CD4-positive, alpha-beta T cell treated with Interferon gamma for 1 hour (primary cell): ENCODE results near the gene SSU72.
A peak's percentile ranks its signal among the peaks of the same experiment; 100 is the strongest.
"Not testable (repeated sequence)": the region's sequence is repeated elsewhere in the genome, so short reads cannot be mapped to it uniquely, and the experiment has no call there.

Source experiments
- DNase-seq: peaks from one replicate; pipeline ENCODE4 v3.0.0-alpha.2; 2020

Gene SSU72

DNA sequence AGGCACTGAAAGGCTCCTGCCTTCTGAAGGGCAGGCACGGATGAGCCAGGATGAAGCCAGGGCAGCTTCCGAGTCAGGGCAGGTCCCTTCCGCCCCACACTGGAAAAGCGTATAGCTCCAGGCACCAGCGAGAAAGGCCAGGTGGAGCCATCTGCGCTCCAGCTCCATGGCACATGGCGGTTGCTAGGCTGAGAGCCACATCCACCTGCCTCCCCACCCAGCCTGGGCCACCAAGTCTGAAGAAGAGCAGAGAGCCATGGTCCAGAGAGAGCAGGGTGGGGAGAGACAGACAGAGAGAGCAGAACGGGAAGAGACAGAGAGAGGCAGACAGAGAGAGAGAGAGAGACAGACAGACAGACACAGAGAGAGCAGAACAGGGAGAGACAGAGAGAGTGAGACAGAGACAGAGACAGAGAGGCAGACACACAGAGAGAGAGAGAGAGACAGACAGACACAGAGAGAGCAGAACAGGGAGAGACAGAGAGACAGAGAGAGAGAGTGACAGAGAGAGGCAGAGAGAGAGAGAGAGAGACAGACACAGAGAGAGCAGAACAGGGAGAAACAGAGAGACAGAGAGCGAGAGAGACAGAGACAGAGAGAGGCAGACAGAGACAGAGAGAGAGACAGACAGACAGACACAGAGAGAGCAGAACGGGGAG is 20.1 kb upstream of the SSU72 start:
- no peak for DNase-seq

- DNase-seq, result no peak
Observed at GRCh38 chr1:1593834-1594601, 19.4 kb upstream of the SSU72 start.

GRCh38 chr1:1591452-1591851 is 16.8 kb upstream of the SSU72 start:
- DNase-seq, result no peak

- DNase-seq, result no peak
Observed at GRCh38 chr1:1583347-1584010, 8.8 kb upstream of the SSU72 start.

DNA sequence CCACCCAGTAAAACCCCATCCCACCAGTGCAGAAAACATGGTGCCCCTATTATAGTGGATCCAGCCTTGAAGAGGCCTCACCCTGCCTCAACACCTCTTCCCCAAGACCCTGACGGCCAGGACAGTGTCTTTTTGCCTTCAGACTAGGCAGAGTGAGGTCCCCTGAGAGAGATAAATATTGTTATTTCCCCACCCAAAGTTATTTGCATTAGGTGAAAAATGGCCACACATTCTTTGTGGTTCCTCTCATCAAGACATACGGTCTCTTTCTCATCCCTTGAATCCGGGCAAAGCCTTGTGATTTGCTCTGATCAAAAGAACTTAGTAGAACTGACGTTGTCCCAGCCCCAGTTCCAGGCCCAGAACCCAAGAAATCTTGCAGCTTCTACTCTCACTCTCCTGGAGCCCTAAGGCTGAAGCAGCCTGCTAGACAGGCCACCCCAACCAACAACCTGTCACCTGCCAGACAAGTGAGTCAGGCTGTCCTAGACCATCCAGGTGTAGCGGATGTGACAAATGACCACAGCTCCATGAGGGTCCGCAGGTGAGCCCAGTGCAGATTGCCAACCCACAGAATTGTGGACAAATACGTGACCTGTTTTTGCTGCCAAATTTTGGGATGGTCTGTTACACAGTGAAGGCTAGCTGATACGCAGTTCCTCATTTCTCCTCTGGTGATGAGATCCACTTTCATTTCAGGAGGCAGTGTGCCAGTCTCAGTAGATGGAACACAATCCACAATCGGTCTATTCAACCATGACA is 8.1 kb upstream of the SSU72 start:
- DNase-seq, result no peak

DNA sequence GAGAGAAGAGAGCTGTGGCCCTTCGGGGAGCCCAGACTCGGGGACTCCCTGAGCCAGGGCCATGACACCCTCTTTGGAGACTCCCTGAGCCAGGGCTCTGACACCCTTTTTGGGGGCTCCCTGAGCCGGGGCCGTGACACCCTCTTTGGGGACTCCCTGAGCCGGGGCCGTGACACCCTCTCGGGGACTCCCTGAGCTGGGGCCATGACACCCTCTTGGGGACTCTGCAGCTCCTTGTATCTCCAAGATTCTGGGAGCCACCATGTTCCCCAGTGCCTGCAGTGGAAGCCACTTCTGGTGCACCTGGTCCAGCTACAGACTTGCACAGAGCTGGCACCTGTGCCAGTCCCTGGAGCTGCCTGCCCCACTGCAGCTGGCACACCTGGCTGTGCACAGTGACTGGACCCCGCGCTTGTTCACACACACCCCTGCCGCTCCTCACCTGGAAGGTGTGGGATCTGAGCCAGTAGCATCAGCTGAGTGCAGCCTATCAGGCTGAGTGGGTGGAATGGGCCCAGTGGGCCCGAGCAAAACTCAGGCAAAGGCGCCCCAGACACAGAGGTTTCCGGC is 3.8 kb upstream of the SSU72 start:
- DNase-seq, result no peak

DNA sequence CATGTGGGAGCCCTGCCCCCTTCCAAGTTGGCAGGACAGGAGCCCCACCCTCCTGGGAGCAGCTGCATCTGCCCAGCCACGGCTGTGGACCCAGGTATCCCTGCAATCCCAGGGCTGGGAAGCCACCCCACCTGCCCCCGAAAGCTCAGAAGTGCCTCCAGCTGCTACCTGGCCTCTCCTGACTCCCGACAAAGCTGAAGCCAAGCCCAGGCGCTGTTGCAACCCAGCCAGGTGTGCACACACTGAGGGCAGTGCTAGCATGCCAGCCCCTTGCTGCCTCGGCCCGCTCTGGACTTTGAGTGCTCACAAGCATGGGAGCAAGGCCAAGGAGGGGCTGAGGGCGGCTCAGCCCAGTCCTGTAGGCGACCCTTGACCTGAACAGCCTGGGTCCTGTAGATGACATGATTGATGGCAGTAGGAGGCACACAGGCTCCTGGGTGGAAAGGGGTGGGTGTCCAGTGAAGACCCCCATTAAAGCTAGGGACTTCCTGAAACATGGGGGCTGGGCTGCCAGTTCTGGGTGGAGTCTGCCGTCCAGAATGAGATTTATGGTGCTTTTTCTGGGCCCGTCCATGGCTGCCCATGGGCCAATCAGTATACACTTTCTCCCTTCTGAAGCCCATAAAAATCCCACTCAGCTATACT is 2.8 kb upstream of the SSU72 start:
- no peak for DNase-seq

GRCh38 chr1:1573843-1574720 is 581 bp downstream of the SSU72 start:
- peak; percentile 76 for DNase-seq

- no peak for DNase-seq
Observed at GRCh38 chr1:1569341-1569740, 5.3 kb downstream of the SSU72 start.

DNA sequence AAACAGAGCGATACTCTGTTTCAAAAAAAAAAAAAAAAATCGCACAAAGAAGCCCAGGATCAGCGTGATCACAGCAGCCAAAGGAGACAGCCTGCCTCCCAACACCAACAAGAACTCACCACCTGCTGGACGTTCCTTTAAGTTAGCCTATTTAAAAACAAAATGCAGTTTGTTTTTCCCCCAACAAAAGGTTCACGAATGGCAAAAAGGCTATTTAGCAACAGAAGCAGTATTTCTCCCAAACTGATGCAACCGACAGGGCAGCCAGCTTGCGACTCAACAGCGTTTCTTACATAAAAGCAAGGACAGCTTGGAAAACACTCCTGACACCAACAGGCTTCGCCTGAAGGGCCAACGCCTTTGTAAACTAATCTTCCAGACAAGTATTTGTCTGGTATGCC is 6.8 kb downstream of the SSU72 start:
- DNase-seq, result no peak

DNA sequence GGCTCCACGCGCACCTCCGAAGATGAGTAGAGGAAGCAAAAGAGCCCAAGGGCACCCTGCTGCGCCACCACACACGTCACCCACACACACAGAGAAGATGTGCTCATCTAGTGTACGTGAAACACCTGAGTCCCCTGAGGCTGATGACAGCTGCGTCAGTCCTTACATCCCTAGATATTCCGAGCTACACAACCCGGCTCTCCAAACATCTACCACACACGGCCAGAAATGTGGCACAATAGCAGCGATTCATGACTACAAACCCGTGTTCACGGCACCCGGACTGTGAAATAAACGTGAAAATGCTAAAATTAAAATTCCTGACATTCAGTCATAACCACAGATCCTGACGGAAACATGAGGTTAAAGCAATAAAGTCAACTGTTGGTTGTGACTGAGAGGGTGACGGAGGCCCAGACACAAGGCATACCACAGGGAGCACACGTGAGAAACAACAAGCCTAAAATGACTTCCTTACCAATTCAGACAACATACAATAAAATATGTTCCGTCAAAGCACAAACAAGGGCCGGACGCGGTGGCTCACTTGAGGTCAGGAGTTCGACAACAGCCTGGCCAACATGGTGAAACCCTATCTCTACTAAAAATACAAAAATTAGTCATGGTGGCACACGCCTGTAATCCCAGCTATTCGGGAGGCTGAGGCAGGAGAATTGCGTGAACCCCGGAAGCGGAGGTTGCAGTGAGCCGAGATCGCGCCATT is 7.3 kb downstream of the SSU72 start:
- DNase-seq, result no peak

GRCh38 chr1:1565340-1565739 is 9.3 kb downstream of the SSU72 start:
- no peak for DNase-seq

GRCh38 chr1:1564268-1564667 is 10.4 kb downstream of the SSU72 start:
- DNase-seq, result no peak

DNA sequence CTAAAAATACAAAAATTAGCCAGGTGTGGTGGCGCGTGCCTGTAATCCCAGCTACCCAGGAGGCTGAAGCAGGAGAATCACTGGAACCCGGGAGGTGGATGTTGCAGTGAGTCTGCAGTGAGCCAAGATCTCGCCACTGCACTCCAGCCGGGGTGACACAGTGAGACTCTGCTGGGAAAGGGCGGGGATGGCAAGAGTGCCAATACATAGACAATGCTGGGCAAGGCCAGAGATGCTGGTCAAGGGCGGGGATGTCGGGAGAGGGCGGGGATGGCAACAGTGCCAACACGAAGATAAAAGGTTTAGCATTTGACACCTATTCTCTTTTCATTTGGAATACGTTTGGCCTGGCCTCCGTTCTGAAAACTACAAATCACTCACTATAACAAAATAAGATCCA is 11.0 kb downstream of the SSU72 start:
- no peak for DNase-seq

GRCh38 chr1:1562556-1563195 is 12.0 kb downstream of the SSU72 start:
- DNase-seq, result no peak

DNA sequence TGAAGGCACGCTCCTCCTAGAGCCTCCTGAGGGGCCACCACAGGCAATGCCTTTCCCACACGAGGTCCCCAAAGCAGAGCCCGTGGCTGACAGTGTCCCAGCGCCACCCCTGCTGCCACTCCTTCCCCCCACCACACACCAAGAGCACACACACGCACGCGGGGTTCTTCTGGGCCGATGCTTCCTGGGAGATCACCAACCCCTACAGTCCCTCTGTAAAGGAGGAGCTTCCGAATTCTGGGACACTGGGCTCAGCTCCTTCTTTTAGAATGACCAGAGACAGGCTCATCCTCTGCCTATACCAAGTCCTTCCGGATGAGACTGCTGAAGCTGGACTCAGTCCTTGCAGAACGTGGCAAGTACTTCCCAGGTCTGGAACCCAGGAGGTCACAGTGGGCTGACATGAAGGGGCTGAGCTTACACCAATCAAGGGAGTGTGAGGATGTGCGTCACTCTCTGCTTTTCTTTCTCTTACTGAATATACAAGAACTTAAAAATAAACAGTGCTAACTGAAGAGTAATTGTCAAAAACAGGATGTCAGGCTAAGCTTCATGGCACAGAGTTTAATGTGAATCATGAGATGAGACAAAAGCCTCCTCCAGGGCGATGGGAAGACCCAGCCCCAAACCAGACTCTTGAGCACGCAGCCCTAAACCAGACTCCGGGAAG is 12.7 kb downstream of the SSU72 start:
- no peak for DNase-seq

- DNase-seq, result no peak
Observed at GRCh38 chr1:1560178-1560577, 14.5 kb downstream of the SSU72 start.

GRCh38 chr1:1559066-1559465 is 15.6 kb downstream of the SSU72 start:
- no peak for DNase-seq

DNA sequence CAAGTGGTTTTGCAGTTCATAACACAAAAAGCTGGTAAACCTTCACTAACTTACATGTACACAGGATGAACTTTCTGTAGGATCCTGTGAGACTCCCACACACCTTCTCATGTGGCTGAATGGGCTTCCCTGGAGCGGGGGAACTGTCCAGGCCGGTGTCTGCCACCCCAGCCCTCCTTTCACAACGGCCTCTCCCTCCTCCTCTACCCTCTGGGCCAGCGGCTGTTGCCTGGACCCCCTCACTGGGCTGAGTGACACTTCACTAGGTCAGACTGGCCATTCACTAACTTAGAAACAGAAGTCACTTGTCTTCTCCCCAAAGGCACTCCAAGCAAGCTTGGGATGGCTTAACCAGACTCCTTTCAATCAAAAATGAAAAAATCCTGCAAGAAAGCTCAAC is 16.1 kb downstream of the SSU72 start:
- no peak for DNase-seq

- DNase-seq, result not testable (repeated sequence)
Observed at GRCh38 chr1:1557688-1558087, 17.0 kb downstream of the SSU72 start.
